Neural cell (in vitro differentiated cells): ENCODE measurements around the gene IL17REL. TPM values are rescaled to one million over a fixed set of nuclear protein-coding genes. Genes with fewer than 3 reads are reported as not detected.

Source experiments
- H2AFZ ChIP-seq: fragments of 200-600, 300-800 bp; sonication (generic), shearing (Covaris generic); 2 replicates; pipeline ENCODE4 v1.6.0; 2014; ENCODE audit warnings: low read depth, mild to moderate bottlenecking, antibody characterized with exemption, low read length, moderate library complexity
- H3F3A ChIP-seq: fragments of 200-600 bp; shearing (Covaris generic); 2 replicates; pipeline ENCODE4 v1.6.1; 2016; ENCODE audit warnings: mild to moderate bottlenecking, moderate library complexity, mixed read lengths, antibody characterized with exemption, low read length; ENCODE audit not compliant: insufficient read depth, poor library complexity, severe bottlenecking
- H3K27ac ChIP-seq: fragments of 200-600, 300-800 bp; sonication (generic), shearing (Covaris generic); 2 replicates; pipeline ENCODE4 v1.5.1; 2014; ENCODE audit warnings: mild to moderate bottlenecking, low read length, moderate library complexity
- H3K27me3 ChIP-seq: fragments of 300-800, 200-600 bp; sonication (generic), shearing (Covaris generic); 2 replicates; pipeline ENCODE4 v1.6.0; 2014; ENCODE audit warnings: mild to moderate bottlenecking, low read depth, low read length, moderate library complexity; ENCODE audit not compliant: insufficient read depth
- H3K36me3 ChIP-seq: fragments of 300-800, 200-600 bp; sonication (generic), shearing (Covaris generic); 2 replicates; pipeline ENCODE4 v1.5.1; 2014; ENCODE audit warnings: mild to moderate bottlenecking, antibody characterized with exemption, low read length, moderate library complexity; ENCODE audit not compliant: insufficient read depth
- H3K4me2 ChIP-seq: fragments of 300-800, 200-600 bp; sonication (generic), shearing (Covaris generic); 2 replicates; pipeline ENCODE4 v1.6.0; 2014; ENCODE audit warnings: mild to moderate bottlenecking, low read length
- H3K4me3 ChIP-seq: fragments of 300-800, 200-600 bp; sonication (generic), shearing (Covaris generic); 2 replicates; pipeline ENCODE4 v1.5.1; 2014; ENCODE audit warnings: mild to moderate bottlenecking, low read length, moderate library complexity
- H3K79me2 ChIP-seq: fragments of 200-600 bp; shearing (Covaris generic); replicated peaks from 2 replicates; pipeline ENCODE4 v1.6.0; 2014; ENCODE audit warnings: mild to moderate bottlenecking, low read length, moderate library complexity; ENCODE audit not compliant: insufficient read depth
- H3K9ac ChIP-seq: fragments of 300-800, 200-600 bp; sonication (generic), shearing (Covaris generic); 2 replicates; pipeline ENCODE4 v1.6.1; 2016; ENCODE audit warnings: mild to moderate bottlenecking, low read length, mixed read lengths
- H3K9me2 ChIP-seq: fragments of 200-600 bp; shearing (Covaris generic); 2 replicates; pipeline ENCODE4 v1.6.1; 2016; ENCODE audit warnings: mild to moderate bottlenecking, low read length, mixed read lengths; ENCODE audit not compliant: insufficient read depth
- H3K9me3 ChIP-seq: fragments of 200-600, 300-800 bp; sonication (generic), shearing (Covaris generic); 2 replicates; pipeline ENCODE4 v1.6.1; 2016; ENCODE audit warnings: mild to moderate bottlenecking, mixed run types, low read length, moderate library complexity, mixed read lengths
- H4K20me1 ChIP-seq: fragments of 200-600 bp; shearing (Covaris generic); 2 replicates; pipeline ENCODE4 v1.6.1; 2016; ENCODE audit warnings: mild to moderate bottlenecking, mixed run types; ENCODE audit not compliant: insufficient read depth
- CTCF ChIP-seq: fragments of 450-650 bp; IDR thresholded peaks from 2 replicates; pipeline ENCODE4 v1.5.1; 2014; ENCODE audit warnings: antibody characterized with exemption, mild to moderate bottlenecking, moderate library complexity; ENCODE audit not compliant: poor library complexity, severe bottlenecking
- EP300 ChIP-seq: fragments of 450-650 bp; conservative IDR thresholded peaks from 2 replicates; pipeline ENCODE4 v1.6.1; 2014; ENCODE audit warnings: antibody characterized with exemption, mild to moderate bottlenecking, moderate library complexity; ENCODE audit not compliant: poor library complexity, severe bottlenecking
- EZH2 ChIP-seq: fragments of 200-600, 300-800 bp; shearing (Covaris generic), sonication (generic); IDR thresholded peaks from 2 replicates; pipeline ENCODE4 v1.6.1; 2014; ENCODE audit warnings: antibody characterized with exemption, low read length, borderline replicate concordance, mild to moderate bottlenecking; ENCODE audit not compliant: insufficient read depth, poor library complexity, severe bottlenecking
- MXI1 ChIP-seq: fragments of 450-650 bp; conservative IDR thresholded peaks from 2 replicates; pipeline ENCODE4 v1.6.1; 2014; ENCODE audit warnings: antibody characterized with exemption, mild to moderate bottlenecking; ENCODE audit not compliant: poor library complexity, severe bottlenecking
- POLR2AphosphoS5 ChIP-seq: IDR thresholded peaks from 2 replicates; pipeline ENCODE4 v1.6.1; 2012
- RAD21 ChIP-seq: fragments of 450-650 bp; conservative IDR thresholded peaks from 2 replicates; pipeline ENCODE4 v1.6.1; 2014; ENCODE audit warnings: antibody characterized with exemption, mild to moderate bottlenecking, moderate library complexity
- REST ChIP-seq: IDR thresholded peaks from 2 replicates; pipeline ENCODE4 v1.6.1; 2012; ENCODE audit warnings: borderline replicate concordance
- SMC3 ChIP-seq: fragments of 450-650 bp; conservative IDR thresholded peaks from 2 replicates; pipeline ENCODE4 v1.6.1; 2014; ENCODE audit warnings: antibody characterized with exemption, mild to moderate bottlenecking, moderate library complexity; ENCODE audit not compliant: poor library complexity
- TAF1 ChIP-seq: IDR thresholded peaks from 2 replicates; pipeline ENCODE4 v1.6.1; 2012; ENCODE audit warnings: low read depth
- polyA plus RNA-seq: library from polyadenylated mRNA; depleted of rRNA; stranded (reverse); fragments of >200 nt; gene quantifications from 2 replicates; pipeline ENCODE4 v1.2.3, GENCODE V29; 2014

Gene IL17REL
- polyA plus RNA-seq, 1 donor from 2014 or later: not detected

- H3K79me2 ChIP-seq: no peaks in the 10 kb centered on the region
- no peaks in the 10 kb centered on the region for H3K36me3 ChIP-seq
- no peak overlapping the region for H2AFZ ChIP-seq
- H4K20me1 ChIP-seq: no peaks in the 10 kb centered on the region
- no peak overlapping the region for H3K4me3 ChIP-seq
- H3F3A ChIP-seq: no peaks in the 10 kb centered on the region
- H3K9me2 ChIP-seq: no peaks in the 10 kb centered on the region
- H3K27me3 ChIP-seq: peaks cover 48% of the 10 kb centered on the region
- H3K4me2 ChIP-seq: no peak overlapping the region
- no peak overlapping the region for H3K9ac ChIP-seq
- no peaks in the 10 kb centered on the region for H3K9me3 ChIP-seq
- H3K27ac ChIP-seq: no peak overlapping the region
- TF ChIP-seq MXI1 (no peak), POLR2AphosphoS5 (no peak), EP300 (no peak), REST (no peak), TAF1 (no peak), EZH2 (no peak), RAD21 (no peak), CTCF (no peak), SMC3 (no peak)
Measured at GRCh38 chr22:50011447-50012210, 936 bp downstream of the IL17REL start.

- no peak overlapping the region for H2AFZ ChIP-seq
- no peaks in the 10 kb centered on the region for H3K9me2 ChIP-seq
- no peak for TF ChIP-seq RAD21
- no peak overlapping the region for H3K4me3 ChIP-seq
- H3K4me2 ChIP-seq: no peak overlapping the region
- H3K79me2 ChIP-seq: no peaks in the 10 kb centered on the region
- H4K20me1 ChIP-seq: no peaks in the 10 kb centered on the region
- H3K36me3 ChIP-seq: no peaks in the 10 kb centered on the region
- no peaks in the 10 kb centered on the region for H3F3A ChIP-seq
- no peak overlapping the region for H3K27ac ChIP-seq
- H3K27me3 ChIP-seq: peaks cover 46% of the 10 kb centered on the region
- H3K9me3 ChIP-seq: no peaks in the 10 kb centered on the region
- no peak overlapping the region for H3K9ac ChIP-seq
Measured at GRCh38 chr22:50010676-50011446, 1.7 kb downstream of the IL17REL start.
